Tibial nerve (tissue), 4 donors: ENCODE results near the gene ALOXE3.
A peak's percentile ranks its signal among the peaks of the same experiment; 100 is the strongest.

Experiments
- CTCF ChIP-seq, 5 experiments: fragments of 200-600 bp in 3 of 5; fragments of 450-650 bp in 2 of 5; sonication (generic) in 3 of 5; IDR thresholded peaks; one replicate each; pipeline ENCODE4 v1.5.1; 2016 to 2019; ENCODE audit warnings: antibody characterized with exemption in 5 of 5, mild to moderate bottlenecking in 3 of 5, moderate library complexity in 2 of 5
- EP300 ChIP-seq, 2 donors: sonication (generic); formaldehyde crosslinking; IDR thresholded peaks; one replicate each; pipeline ENCODE4 v1.6.1; 2017; ENCODE audit warnings: antibody characterized with exemption in 2 of 2, mild to moderate bottlenecking in 1 of 2
- POLR2A ChIP-seq, 2 donors: fragments of 450-650 bp; IDR thresholded peaks; one replicate each; pipeline ENCODE4 v1.6.1; 2017; ENCODE audit warnings: antibody characterized with exemption in 2 of 2, mild to moderate bottlenecking in 2 of 2, moderate library complexity in 2 of 2

DNA sequence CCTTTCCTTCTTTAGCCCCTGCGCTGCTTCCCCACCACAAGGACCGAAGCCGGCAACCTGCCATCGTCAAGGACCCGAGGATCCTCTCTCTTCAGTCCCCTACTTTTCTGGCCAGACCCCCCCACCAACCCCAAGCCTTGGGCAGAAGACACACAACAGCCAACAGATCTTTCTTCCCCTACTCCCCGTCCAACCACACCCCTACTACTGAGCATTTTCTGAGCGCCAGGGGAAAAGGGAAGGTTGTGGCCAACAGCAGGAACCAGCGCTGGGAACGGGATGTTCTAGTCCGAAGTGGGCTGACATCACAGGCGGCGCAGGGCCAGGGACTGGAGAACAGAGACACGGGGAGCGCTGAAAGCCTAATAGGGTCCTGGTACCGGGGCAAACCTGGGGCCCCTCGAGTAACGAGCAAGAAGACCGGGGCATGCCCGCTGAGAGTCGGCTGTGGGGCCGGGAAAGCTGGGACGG, 33.4 kb upstream of the ALOXE3 start:
- TF ChIP-seq CTCF (IDR thresholded peaks at IDR 0.05): no peak
- TF ChIP-seq POLR2A (IDR thresholded peaks at IDR 0.05): no peak
- TF ChIP-seq EP300 (IDR thresholded peaks at IDR 0.05): peak in 1 of 2 donors; percentile 9
